IPS-NIHi7 (cell line): Measurements from ENCODE around the gene PCDHA8.
"Not testable (repeated sequence)": the region's sequence is repeated elsewhere in the genome, so short reads cannot be mapped to it uniquely, and the experiment has no call there.

Experiments used
- DNase-seq: peaks from one replicate; pipeline ENCODE4 v3.0.0; 2012; ENCODE audit warnings: mixed read lengths; ENCODE audit errors: extremely low spot score

The PCDHA8 gene

GRCh38 chr5:140869555-140869886 is 28.5 kb downstream of the PCDHA8 start:
- DNase-seq: no peak

- DNase-seq: no peak
Measured at GRCh38 chr5:140870221-140871201, 29.5 kb downstream of the PCDHA8 start.

GRCh38 chr5:140875085-140876065 is 34.4 kb downstream of the PCDHA8 start, which contains the start of gene PCDHA12:
Gene PCDHA12 (plus strand): TSS chr5:140875308. CDS start chr5:140875473, 165 bp downstream.
- peak; percentile 60 for DNase-seq

GRCh38 chr5:140876541-140877261 is 35.7 kb downstream of the PCDHA8 start:
- not testable (repeated sequence) for DNase-seq

GRCh38 chr5:140877262-140877581 is 36.2 kb downstream of the PCDHA8 start:
- no peak for DNase-seq

GRCh38 chr5:140881889-140882590 is 41.1 kb downstream of the PCDHA8 start, which contains the start of gene PCDHA13:
Gene PCDHA13 (plus strand): TSS chr5:140882124. CDS start chr5:140882269, 145 bp downstream.
- DNase-seq: no peak

GRCh38 chr5:140882591-140882899 is 41.6 kb downstream of the PCDHA8 start:
- peak; percentile 67 for DNase-seq

GRCh38 chr5:140883373-140883772 is 42.4 kb downstream of the PCDHA8 start:
- DNase-seq: no peak

GRCh38 chr5:140883927-140884697 is 43.1 kb downstream of the PCDHA8 start:
- no peak for DNase-seq
